HCT116 (cell line): ENCODE measurements around the gene ZC3H13.

Source experiments
- CBX3 ChIP-seq: IDR thresholded peaks from 2 replicates; pipeline ENCODE4 v1.6.1; 2012; ENCODE audit warnings: low read depth
- CEBPB ChIP-seq: IDR thresholded peaks from 2 replicates; pipeline ENCODE4 v1.6.1; 2012; ENCODE audit warnings: low read depth
- CTCF ChIP-seq, 3 experiments: fragments of 200-600 bp in 1 of 3; sonication (generic) in 1 of 3; IDR thresholded peaks in 2 of 3; conservative IDR thresholded peaks in 1 of 3; 2 replicates each; pipeline ENCODE4 v1.5.1; 2012 to 2017; ENCODE audit warnings: low read depth in 2 of 3, low read length in 2 of 3, antibody characterized with exemption in 1 of 3, borderline replicate concordance in 1 of 3, control low read depth in 1 of 3, mild to moderate bottlenecking in 1 of 3, mixed read lengths in 1 of 3, mixed run types in 1 of 3, moderate library complexity in 1 of 3; ENCODE audit not compliant: insufficient read depth in 1 of 3
- EZH2 ChIP-seq: fragments of 200-600 bp; sonication (generic); IDR thresholded peaks from 2 replicates; pipeline ENCODE4 v1.6.1; 2017; ENCODE audit warnings: antibody characterized with exemption, mixed run types
- JUND ChIP-seq: IDR thresholded peaks from 2 replicates; pipeline ENCODE4 v1.6.1; 2012
- POLR2A ChIP-seq: IDR thresholded peaks from 2 replicates; pipeline ENCODE4 v1.7.0; 2011; ENCODE audit warnings: borderline replicate concordance; ENCODE audit not compliant: insufficient read depth, insufficient read length; ENCODE audit errors: extremely low read depth
- SIN3A ChIP-seq: IDR thresholded peaks from 2 replicates; pipeline ENCODE4 v1.6.1; 2012; ENCODE audit warnings: low read depth

GRCh38 chr13:45909089-45909488 lies 143.5 kb downstream of the ZC3H13 start:
- TF ChIP-seq POLR2A (no peak), CTCF (IDR thresholded peaks at IDR 0.05 in 2 of 3, conservative IDR thresholded peaks at IDR 0.05 in 1 of 3; ENCODE audit: borderline replicate concordance in 1 of 3, insufficient read depth in 1 of 3, low read depth in 2 of 3, low read length in 2 of 3) (no peak), SIN3A (no peak), CEBPB (no peak), JUND (no peak), EZH2 (no peak), CBX3 (no peak)
